HG03460 (cell line): Measurements from ENCODE around the gene TSPAN18.

Source experiments
- ATAC-seq: cut with Tn5 transposase; IDR thresholded peaks from one replicate; pipeline ENCODE4 v1.9.1; 2021; ENCODE audit not compliant: unreplicated experiment

Gene TSPAN18

DNA sequence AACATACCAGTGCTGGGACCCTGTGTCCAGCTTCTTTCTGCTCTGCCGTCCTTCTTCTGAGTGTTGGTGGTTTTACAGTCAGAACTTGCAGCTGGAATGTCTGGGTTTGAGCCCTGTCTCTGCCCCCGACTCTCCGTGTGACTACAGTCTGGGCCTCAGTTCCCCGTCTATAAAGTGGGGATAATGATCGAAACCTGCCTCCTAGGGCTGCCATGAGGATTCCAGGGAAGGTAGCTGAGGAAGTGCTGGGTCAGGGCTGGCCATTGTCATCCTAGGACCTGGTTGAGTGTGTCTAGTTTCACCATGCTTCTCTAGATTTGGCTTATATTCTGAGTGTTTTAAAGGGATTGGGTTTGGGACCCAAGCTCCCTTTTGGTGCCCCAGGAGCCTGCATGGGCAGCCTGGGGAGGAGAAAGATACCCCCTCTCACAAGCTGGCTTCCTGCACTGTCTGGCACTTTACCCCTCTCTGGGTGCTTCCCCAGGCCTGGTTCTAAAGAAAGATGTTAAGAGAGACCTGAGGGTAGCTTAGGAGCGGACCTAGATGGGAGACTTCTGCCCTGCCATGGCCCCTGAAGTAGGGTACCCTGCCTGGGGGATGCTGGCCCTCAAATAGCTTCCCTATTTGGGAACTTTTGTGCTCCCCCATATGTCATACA is 49.9 kb downstream of the TSPAN18 start:
- no peak for ATAC-seq

DNA sequence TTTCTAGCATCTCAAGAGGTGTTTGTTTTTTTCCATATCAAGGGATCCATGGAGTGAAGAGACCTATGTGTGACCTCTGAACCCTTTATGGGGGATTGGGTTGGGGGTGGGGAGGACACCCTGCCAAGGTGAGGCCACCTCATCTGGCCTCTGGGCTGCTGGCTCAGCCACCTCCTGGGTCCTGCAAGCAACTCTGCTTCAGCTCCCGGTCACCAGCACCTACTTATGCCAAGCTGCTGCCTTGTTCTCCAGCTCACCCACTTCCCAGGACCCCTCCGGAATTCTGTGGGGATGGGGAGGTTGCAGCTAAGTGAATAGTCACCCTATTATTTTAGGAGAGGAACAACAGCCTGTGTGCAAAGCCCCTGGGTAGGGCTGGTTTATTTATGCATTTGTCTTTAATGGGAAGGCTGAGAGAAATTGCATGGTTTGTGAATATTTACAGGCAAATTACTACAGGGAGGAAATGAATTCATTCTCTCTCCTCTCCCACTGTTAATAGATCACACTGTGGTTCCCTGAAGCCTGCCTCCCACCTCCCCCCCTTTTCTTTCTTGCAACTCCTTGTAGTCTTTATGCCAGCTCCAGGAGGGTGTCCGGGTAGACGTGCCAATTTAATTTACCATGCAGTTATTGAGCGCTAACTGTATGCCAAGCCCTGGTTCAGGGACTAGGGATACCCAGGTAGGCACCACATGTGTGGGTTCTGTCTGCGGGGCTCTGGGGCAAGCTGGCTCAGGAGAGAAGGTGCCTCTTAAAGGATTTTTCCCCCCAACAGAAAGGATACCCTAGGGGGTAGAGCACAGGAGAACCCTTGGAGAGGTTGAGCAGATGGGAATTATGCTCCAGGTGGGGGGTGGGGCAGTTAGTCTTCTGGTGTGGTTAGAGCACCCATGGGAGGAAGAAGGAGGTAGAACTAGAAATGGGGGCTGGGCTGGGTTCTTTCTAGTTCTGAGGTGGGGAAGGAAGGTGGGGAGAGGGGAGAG is 50.7 kb downstream of the TSPAN18 start:
- ATAC-seq: no peak

DNA sequence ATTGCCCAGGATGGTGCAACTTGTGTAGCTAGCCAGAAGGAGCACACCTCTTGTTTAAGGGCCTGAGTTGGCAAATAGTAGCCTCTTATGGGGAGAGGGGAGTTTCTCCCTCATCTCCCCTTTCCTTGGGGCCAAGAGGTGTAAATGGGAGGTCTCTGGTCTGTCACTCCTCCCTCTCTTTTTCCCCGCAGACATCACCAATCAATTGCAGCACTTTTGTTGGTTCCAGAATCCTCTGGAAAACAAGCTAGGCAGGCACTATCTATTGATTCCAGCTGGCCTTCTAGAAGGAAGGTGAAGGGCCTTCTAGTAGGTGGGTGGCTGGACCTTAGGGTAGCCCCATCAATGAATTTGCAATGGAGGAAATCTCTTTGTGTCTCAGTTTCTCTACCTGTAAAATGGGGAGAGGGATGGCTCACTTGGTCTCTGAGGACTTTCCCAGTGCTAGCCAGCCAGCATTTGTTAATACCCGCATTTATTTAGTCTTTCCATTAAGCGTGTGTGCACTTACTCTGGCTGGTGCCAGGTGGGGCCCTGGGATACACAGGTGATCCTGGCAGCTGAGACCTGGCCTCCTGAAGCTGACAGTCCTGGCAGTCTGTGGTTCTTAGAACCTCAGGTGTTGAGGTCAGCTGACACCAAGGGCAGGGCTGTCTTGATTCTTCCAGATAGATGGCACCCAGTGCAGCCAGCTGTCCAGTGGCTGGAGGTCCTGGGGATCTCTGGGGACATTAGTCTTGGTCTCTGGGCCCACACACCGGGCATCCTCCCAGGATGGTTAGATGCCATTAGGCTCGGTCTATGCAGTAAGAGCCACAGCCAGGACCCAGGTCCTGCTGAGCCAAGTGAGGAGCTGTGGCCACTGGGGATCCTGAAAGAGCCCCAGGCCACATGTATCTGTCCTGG is 51.7 kb downstream of the TSPAN18 start:
- no peak for ATAC-seq

DNA sequence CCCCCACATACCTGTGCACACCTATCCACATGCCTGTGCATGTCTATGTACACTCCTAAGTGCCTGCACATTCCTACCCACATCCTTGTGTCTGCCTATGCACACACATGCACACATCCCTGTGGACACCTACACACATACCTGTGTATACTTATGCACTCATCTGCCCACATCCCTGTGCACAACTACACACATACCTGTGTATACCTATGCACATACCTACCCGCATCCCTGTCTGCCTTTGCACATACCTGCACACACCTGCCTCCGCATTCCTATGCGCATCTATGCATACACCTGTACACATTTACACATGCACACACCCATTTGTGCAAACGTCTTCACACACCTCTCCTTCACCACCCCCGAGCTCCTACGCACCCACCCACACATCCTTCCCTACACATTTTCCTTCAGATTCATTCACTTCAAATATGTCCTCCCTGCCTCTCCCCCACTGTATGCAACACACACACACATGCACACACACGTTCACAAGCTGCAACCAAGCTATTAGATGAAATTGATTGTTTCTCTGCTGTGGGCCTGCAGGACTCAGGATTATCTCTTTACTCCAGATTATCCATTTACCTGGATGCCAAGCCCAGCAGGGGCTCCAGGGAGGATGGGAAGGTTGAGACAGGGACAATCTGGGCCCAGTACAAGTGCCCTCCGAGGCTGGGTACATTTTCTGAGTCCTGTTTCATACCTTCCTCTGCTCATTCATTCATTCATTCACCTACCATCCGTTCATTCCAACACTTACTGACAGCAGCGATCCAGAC is 53.2 kb downstream of the TSPAN18 start:
- ATAC-seq: no peak

DNA sequence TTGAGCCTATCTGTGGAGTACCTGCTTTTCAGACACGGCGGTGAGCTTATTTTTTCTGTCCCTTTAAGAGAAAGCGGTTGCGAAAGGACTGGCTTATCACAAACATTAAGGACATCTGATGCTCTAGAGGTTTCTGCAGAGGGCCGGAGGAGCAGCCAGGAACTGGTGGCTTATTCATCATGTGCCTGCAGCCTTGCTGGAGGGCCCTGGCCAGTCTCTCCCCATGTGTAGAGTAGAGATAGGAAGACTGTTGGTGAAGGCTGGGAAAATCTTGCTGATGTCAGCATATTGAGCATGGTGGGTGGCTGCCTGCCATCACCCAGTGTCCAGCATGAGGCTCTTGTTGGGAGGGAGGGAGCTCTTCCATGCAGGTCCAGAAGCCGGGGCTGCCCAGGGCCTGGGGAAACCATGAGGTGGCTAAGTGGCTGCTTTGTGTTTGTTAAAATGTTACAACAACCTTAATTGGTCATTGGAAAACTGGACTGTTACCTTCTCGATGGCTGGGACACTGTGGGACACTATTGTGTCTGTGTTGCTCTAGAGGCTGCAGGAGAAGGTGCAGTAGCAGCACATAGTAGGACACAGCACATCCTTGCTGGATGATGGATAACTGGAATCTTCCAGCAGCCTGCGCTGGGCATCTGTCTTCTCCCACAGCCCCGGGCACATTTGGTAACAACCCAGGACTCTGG is 54.3 kb downstream of the TSPAN18 start:
- ATAC-seq: no peak

DNA sequence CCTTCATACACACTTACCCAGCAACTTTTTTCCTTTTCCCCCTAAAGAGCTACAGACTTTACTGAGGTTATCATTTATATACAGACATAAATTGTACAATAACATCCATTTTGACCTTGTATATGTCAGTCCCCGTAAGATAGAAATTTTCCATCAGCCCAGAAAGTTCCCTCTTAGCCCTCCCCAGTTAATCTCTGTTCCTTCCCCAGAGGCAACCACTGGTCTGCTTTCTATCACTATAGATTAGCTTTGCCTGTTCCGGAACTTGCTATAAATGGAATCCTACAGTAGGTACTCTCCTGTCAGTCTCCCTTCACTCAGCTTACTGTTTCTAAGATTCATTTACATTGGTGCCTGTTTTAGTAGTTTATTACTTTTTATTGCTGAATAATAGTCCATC is 54.9 kb downstream of the TSPAN18 start:
- ATAC-seq: no peak

DNA sequence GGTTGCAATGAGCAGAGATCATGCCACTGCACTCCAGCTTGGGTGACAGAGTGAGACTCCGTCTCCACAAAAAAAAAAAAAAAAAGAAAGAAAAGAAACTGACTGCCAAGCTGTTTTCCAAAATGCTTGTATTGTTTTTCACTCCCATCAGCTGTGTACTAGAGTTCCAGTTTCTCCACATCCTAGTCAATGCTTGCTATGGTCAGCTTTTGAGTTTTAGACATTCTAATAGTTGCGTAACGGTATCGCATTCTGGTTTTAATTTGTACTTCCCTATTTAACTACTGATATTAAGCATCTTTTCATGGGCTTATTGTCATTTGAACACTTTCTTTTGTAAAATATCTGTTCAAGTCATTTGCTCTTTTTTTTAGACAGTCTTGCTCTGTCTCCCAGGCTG is 55.7 kb downstream of the TSPAN18 start:
- ATAC-seq: no peak

DNA sequence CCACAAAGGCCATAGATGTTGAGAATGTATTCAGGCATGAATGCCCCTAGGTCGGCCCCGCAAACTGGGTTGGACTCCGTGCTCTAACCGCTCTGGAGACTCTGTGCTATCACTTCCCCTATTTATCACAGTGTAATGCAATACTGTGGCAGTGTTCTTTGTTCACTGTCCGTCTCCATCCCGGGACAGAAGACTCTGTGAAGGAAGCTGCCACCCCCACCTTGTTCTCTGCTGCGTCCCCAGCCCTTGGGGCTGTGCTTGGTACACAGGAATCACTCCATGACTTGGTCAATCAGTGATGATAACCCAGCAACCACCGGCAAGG is 57.6 kb downstream of the TSPAN18 start:
- no peak for ATAC-seq

DNA sequence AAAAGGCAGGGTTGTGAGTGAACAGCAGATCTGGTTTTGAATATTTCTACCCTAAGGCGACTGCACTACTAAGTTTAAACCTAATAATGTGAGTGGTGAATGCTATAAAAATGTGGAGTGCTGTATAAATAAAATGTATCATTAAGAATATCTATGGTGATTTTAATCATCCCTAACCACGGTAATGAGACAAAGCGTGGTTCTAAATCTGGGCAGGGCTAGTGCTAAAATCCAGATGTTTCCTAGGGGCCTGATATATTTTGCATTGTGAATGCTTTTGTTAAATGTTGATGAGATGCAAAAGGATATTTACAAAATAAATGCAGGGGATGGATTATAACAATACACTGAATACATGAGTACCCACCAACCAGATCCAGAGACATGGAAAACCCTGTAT is 58.1 kb downstream of the TSPAN18 start:
- ATAC-seq: no peak

DNA sequence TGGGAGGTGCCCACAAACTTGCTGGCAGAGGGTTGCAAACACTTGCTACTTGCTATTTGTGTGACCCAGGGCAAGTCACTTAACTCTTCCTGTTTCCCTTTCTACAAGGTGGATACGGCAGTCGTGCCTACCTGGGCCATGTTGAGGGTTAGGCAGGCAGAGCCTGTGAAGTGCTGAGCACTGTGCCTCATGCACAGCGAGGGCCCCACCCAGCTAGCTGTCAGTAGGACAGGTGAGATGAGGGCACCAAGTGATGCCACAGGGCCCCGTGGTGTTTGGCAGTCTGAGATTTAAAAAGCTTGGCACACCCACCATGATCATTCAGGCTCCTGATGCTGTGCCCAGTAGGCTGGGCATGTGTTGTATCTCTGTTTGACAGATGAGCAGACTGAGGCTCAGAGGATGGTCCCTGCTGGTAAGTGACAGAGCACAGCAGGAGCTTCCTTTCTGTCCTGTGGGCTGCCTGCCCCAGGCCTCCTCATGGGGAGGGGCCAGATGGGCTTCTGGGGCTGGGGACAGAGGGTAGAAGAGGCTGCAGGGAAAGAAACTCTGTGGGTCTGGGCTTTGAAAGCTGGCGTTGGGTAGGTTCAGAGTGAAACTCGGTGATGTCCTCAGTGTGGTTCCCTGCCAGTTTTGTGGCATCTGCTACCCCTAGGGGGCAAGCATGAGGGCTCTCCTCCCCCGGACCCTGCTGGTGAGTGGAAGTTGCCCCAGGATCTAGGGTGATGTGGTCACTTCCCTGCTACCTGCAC is 59.3 kb downstream of the TSPAN18 start:
- ATAC-seq: no peak

DNA sequence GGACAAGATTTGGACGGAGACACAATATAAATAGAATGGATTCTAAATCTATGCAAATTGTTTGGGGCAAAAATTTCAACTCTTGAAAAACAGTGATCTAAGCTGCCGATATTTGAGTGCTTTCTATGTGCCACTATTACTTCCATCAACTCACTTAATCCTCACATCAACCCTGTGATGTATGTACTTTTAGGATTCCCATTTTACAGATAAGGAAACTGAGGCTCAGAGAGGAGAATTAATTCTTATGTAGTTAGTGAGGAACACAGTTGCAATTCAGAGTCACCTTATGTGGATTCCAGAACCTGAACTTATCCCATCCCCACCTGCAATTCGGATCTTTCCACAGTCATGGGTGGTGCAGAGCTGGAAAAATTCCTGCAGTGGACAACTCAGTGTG is 60.3 kb downstream of the TSPAN18 start:
- no peak for ATAC-seq

DNA sequence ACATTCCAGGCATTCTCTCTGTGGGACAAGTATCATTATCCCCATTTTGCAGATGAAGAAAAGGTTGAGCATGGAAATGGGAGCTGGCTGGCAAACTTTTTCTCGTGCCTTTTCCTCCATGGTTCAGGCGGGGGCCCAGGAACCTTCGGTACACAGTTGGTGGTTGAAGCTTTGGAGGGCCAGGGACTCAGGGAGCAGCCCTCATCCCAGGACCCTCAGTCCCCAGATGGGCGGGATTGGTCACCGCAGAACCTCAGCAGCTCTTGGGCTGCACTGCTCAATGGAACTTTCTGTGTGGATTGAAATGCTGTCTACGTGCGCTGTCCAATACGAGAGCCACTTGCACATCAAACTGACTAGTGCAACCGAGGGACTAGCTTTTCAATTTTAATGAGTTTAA is 61.2 kb downstream of the TSPAN18 start:
- no peak for ATAC-seq

DNA sequence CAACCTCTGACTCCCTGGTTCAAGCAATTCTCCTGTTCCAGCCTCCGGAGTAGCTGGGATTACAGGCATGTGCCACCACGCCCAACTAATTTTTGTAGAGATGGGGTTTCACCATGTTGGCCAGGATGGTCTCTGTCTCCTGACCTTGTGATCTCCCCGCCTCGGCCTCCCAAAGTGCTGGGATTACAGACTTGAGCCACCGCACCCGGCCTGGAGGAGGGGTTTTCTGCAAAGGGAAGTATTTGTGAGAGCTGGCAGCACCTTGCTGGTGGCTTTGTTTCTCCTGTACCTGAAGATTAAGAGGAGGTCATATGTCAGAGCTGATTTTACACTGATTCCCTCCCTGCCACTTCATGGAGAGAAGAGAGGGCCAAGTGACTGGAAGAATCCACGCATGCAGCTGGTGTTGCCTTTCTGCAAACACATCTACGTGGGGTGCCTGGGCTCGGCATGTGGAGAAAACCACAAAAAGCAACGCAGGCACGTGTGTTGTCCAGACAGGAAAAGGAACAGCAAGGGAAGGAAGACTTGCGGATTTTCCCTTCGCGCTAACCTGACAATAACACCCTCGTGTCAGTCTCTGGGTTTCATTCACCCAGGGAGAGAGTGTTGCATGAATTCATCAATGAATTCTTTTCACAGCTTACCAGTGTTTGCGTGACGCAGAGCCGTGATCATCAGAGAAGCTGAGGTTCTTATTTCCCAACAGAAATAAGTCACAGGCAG is 61.9 kb downstream of the TSPAN18 start:
- no peak for ATAC-seq

DNA sequence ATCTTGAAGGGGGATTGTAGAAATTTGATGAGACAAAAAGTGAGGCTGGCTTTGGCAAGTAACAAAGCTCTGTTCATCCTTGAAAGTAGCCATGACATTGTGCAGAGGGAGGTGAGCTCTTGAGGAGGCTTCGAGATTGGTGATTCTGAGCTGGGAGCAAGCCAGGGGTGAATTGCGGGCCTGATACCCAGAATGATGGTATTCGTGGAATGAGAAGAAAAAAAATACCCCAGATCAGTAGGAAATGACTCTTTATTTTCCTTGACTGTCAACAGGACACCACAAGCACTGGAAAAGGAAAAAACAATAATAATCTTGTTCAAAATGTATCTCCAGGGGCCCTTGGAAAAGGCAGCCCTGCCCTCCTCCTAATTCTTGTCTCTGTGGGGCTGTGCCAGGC is 62.7 kb downstream of the TSPAN18 start:
- no peak for ATAC-seq

DNA sequence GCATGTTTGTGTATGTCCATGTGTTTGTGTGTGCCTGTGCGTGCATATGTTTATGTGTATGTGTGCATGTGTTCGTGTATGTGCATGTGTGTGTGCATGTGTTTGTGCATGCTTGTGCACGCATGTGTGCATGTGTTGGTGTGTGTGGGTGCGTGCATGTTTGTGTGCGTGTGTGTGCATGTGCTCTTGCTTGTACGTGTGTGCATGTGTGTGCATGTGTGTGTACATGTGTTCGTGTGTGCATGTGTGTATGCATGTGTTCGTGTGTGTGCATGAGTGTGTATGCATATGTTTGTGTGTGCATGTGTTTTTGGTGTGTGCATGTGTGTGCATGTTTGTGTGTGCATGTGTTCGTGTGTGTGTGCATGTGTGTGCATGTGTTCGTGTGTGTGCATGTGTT is 63.4 kb downstream of the TSPAN18 start:
- no peak for ATAC-seq

DNA sequence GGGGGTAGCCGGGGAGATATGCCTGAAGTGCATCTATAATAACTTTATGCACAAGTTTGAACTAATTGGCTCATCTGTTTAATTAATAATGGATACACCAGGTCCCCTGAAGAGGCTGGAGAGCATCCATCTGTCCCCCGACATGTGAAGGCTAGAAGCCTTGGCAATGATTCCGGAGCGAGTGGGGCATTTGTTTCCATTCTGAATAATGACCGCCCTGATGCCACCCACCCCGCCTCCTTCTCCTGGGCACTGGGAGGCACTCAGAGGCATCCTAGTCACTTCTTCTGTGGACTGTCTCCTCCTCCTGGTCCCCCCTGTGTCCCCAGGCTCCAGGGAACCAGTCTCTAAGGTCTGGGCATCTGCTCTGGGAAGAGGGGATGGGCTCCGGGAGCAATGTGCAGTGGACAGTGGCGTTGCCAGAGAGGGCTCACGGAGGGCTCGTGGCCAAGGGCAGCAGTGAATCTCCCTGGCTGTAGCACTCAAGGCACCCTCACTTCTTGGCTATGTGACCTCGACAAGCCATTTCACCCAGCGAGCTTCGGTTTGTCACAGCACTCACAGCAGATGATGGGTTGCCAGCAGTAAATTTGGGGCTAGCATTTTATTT is 64.7 kb downstream of the TSPAN18 start:
- ATAC-seq: no peak

DNA sequence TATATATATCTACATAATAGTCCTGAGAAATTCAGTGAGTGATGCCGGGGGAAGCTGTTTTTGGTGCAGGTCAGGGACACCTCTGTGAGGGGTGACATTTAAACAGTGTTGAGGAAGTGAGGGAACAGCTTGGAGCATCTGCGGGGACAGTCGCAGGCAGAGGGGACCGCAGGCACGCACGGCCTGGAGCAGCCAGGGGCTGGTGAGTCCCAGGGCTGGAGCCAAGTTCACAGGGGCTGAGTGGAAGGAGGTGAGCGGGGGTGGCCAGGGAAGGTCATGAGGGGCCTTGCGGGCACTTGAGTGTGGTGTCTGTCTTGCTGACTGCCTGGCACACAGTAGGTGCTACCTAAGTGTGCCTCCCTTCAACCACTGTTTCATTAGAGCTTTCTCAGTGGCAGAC is 65.4 kb downstream of the TSPAN18 start:
- no peak for ATAC-seq

DNA sequence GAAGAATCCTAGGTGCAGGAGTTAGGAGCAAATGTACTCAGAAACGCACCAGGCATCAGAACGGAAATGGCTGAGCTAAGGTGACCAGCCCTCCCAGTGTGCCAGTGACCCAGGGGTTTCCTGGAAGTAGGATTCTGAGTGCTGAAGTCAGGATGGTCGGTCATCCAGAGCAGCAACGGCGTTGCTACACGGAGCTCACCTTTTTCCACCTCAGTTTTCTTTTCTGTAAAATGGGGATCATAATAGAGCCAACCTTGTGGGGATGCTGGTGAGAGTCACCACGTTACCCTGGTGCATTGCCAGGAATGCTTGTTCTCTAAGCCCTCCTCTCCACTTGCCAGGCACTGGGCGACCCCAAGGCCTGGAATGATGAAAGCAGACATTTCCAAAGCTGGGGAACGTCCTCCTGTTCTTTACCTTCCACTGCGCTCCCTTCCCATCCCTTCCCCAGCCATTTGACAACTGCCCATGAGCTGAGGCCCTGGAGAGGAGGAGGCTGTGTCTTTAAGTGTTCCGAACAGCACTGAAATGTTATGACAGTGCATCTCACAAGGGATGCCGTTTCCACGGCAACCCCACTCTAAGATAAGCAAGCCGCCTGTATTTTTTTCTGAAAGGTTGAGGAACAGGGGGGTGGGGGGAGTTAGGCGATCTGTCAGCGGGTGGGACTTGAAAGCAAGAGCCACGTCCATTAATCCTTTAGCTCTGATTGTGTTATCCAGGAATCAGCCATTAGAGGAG is 66.8 kb downstream of the TSPAN18 start:
- no peak for ATAC-seq
